ENCODE results near the gene B4GAT1. TPM values are rescaled to one million over a fixed set of nuclear protein-coding genes. Genes with fewer than 3 reads are reported as not detected.
A peak's percentile ranks its signal among the peaks of the same experiment; 100 is the strongest.

Gene B4GAT1
- total and polyA plus RNA-seq, 9 of the 15 experiments (the other 6 are each of a cell fraction or from before 2014, with no cell fraction given), result 0.86 to 9.5 (median 3.8) TPM

DNA sequence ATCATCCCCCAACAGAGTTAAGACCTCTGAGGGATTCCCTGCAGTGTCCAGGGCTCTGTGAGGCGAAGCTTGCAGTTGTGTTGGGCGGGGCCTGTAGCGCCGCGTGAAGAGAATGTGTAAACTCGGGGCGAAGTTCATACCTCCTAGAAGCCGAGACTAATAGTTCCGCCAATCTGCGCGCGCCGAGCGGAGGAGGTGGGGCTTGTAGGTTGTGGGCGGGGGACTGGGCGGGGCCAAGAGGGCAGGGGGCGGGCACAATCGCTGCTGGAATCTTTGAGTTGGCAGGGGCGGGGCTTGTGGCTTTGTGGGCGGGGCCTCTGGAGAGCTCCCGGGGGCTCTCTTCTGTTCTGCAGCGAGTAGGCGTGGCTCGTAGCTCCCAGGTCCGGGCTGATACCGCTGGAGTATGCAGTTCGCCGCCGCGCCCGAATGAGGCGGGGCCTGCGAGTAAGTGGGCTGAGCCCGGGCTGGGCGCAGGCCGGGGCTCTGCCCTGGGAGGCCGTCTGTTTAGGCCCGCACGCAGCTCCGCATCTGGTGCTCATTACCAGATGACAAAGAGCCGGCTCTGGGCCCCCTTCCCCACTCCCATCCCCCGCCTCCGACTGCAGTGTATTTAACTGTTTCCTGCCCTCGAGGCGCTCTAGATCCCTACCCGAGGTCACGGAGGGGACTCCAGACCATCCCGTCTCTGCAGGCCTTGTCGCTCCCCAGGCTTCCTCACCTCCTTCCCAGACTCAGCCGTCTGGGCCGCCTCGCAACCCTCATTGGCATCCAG is 34.7 kb downstream of the B4GAT1 start (continued):
- TF ChIP-seq POLR2G (IDR thresholded peaks at IDR 0.05; ENCODE audit: low read depth, low read length), result peak; percentile 67
- no peak for TF ChIP-seq NELFE (IDR thresholded peaks at IDR 0.05; ENCODE audit: insufficient read depth, insufficient read length)
- TF ChIP-seq ZNF3 (CRISPR knock-in tag; IDR thresholded peaks at IDR 0.05), result no peak
- no peak for TF ChIP-seq ZNF165 (CRISPR knock-in tag; IDR thresholded peaks at IDR 0.05; ENCODE audit: borderline replicate concordance)
- peak; percentile 8 for TF ChIP-seq PCBP1 (IDR thresholded peaks at IDR 0.05; ENCODE audit: low read depth, low read length, poor library complexity, severe bottlenecking)
- no peak for TF ChIP-seq CREB1 (IDR thresholded peaks at IDR 0.05)
- TF ChIP-seq CREB1 (CRISPR knock-in tag; IDR thresholded peaks at IDR 0.05), result peak; percentile 2; the same call in 1 of the 2 replicates
- TF ChIP-seq CBX5 (IDR thresholded peaks at IDR 0.05; ENCODE audit: borderline replicate concordance, low read depth), result no peak
- TF ChIP-seq, protein P1, sequence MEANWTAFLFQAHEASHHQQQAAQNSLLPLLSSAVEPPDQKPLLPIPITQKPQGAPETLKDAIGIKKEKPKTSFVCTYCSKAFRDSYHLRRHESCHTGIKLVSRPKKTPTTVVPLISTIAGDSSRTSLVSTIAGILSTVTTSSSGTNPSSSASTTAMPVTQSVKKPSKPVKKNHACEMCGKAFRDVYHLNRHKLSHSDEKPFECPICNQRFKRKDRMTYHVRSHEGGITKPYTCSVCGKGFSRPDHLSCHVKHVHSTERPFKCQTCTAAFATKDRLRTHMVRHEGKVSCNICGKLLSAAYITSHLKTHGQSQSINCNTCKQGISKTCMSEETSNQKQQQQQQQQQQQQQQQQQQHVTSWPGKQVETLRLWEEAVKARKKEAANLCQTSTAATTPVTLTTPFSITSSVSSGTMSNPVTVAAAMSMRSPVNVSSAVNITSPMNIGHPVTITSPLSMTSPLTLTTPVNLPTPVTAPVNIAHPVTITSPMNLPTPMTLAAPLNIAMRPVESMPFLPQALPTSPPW (CRISPR knock-in tag; IDR thresholded peaks at IDR 0.05), result peak; percentile 54; the same call in 1 of the 2 replicates
- TF ChIP-seq ZBTB7A (IDR thresholded peaks at IDR 0.05; ENCODE audit: borderline replicate concordance, control insufficient read depth, low read depth, low read length), result peak; percentile 18; the same call in 1 of the 2 replicates
- TF ChIP-seq NRF1 (conservative IDR thresholded peaks at IDR 0.05 in 1 of 2, IDR thresholded peaks at IDR 0.05 in 1 of 2), result peak; percentile 58
- TF ChIP-seq PRDM10 (IDR thresholded peaks at IDR 0.05; ENCODE audit: partially characterized antibody), result peak; percentile 95
